Muscle of back (tissue), 13 donors: Measurements from ENCODE around the gene GRIN2B. TPM values are rescaled to one million over a fixed set of nuclear protein-coding genes. Genes with fewer than 3 reads are reported as not detected.

Experiments
- DNase-seq, 3 donors: peaks; one replicate each; pipeline versions ENCODE4 v3.0.0 to v3.0.0-alpha.2; 2013
- long read RNA-seq, 9 donors: transcript quantifications; one replicate each; lab custom pipeline, GENCODE V29; 2026
- polyA plus RNA-seq, 10 donors: library from polyadenylated mRNA; unstranded; fragments of 120-200 nt; gene quantifications; one replicate each; pipeline ENCODE4 v1.2.1, GENCODE V29; 2013; ENCODE audit not compliant: insufficient read length in 10 of 10

The GRIN2B gene
- polyA plus RNA-seq = under 1 TPM; 0.03 to 0.16 (median 0.07) TPM
- long read RNA-seq, donor 1 = 0 reads
- long read RNA-seq, donor 2 = 0 reads
- long read RNA-seq, donor 3 = 0 reads
- long read RNA-seq, donor 4 = 0 reads
- long read RNA-seq, donor 5 = 0 reads
- long read RNA-seq, donor 6 = 0 reads
- long read RNA-seq, donor 7 = 0 reads
- long read RNA-seq, donor 8 = 0 reads
- long read RNA-seq, donor 9 = 0 reads

GRCh38 chr12:13981296-13981962 lies at the start of gene GRIN2B:
GRIN2B (minus strand) TSS chr12:13981602; CDS start chr12:13866208, 115,394 bp downstream.
- DNase-seq = peak in 2 of 3 donors; percentile 17 to 56

- no peak for DNase-seq
Measured at GRCh38 chr12:14026537-14026936, 45.1 kb upstream of the GRIN2B start.

- DNase-seq = no peak
Measured at GRCh38 chr12:14024591-14024990, 43.2 kb upstream of the GRIN2B start.

GRCh38 chr12:14018080-14018479 lies 36.7 kb upstream of the GRIN2B start:
- no peak for DNase-seq

GRCh38 chr12:14010989-14011388 lies 29.6 kb upstream of the GRIN2B start:
- DNase-seq = no peak

GRCh38 chr12:14007639-14008038 lies 26.2 kb upstream of the GRIN2B start:
- DNase-seq = no peak

GRCh38 chr12:13992585-13992984 lies 11.2 kb upstream of the GRIN2B start:
- DNase-seq = no peak

- DNase-seq = no peak
Measured at GRCh38 chr12:13992106-13992505, 10.7 kb upstream of the GRIN2B start.

- DNase-seq = no peak
Measured at GRCh38 chr12:13986031-13986430, 4.6 kb upstream of the GRIN2B start.

GRCh38 chr12:13981990-13982389 lies 588 bp upstream of the GRIN2B start:
- peak in 2 of 3 donors; percentile 25 to 28 for DNase-seq

- peak in 2 of 3 donors; percentile 22 to 46 for DNase-seq
Measured at GRCh38 chr12:13980538-13981295, 685 bp downstream of the GRIN2B start.

GRCh38 chr12:13979772-13980378 lies 1.5 kb downstream of the GRIN2B start:
- DNase-seq = peak in 1 of 3 donors; percentile 4

GRCh38 chr12:13978876-13979275 lies 2.5 kb downstream of the GRIN2B start:
- no peak for DNase-seq

- no peak for DNase-seq
Measured at GRCh38 chr12:13976880-13977279, 4.5 kb downstream of the GRIN2B start.

- DNase-seq = no peak
Measured at GRCh38 chr12:13976028-13976584, 5.3 kb downstream of the GRIN2B start.

GRCh38 chr12:13973996-13974395 lies 7.4 kb downstream of the GRIN2B start:
- DNase-seq = peak; percentile 51 to 72 (median 54)

GRCh38 chr12:13970803-13971202 lies 10.6 kb downstream of the GRIN2B start:
- DNase-seq = no peak

GRCh38 chr12:13968281-13968680 lies 13.1 kb downstream of the GRIN2B start:
- DNase-seq = no peak

- no peak for DNase-seq
Measured at GRCh38 chr12:13964666-13965065, 16.7 kb downstream of the GRIN2B start.

- DNase-seq = no peak
Measured at GRCh38 chr12:13962699-13963098, 18.7 kb downstream of the GRIN2B start.

- peak; percentile 8 to 49 (median 40) for DNase-seq
Measured at GRCh38 chr12:13961971-13962370, 19.4 kb downstream of the GRIN2B start.

- no peak for DNase-seq
Measured at GRCh38 chr12:13959131-13959723, 22.2 kb downstream of the GRIN2B start.
